Body of pancreas (tissue), 4 donors: Measurements from ENCODE around the gene SIK3. TPM values are rescaled to one million over a fixed set of nuclear protein-coding genes. Genes with fewer than 3 reads are reported as not detected.
"Not testable (repeated sequence)": the region's sequence is repeated elsewhere in the genome, so short reads cannot be mapped to it uniquely, and the experiment has no call there.

Source experiments
- ATAC-seq: fragments of 150-250 bp; one replicate; pipeline ENCODE4 v1.9.1; 2016
- DNase-seq, 4 donors: peaks; one replicate each; pipeline ENCODE4 v3.0.0-alpha.2; 2019
- H3K27ac ChIP-seq, 4 donors: fragments of 200-600 bp; sonication (generic); 1 replicate in 3 of 4; 2 replicates in 1 of 4; pipeline versions ENCODE4 v1.5.1 to v1.6.1; 2016 to 2019; ENCODE audit warnings: mild to moderate bottlenecking in 1 of 4, mixed read lengths in 1 of 4, moderate library complexity in 1 of 4
- H3K27me3 ChIP-seq, 2 donors: fragments of 200-600 bp; sonication (generic); one replicate each; pipeline ENCODE4 v1.6.0; 2016; ENCODE audit warnings: mild to moderate bottlenecking in 1 of 2
- H3K36me3 ChIP-seq, 2 donors: fragments of 200-600 bp; sonication (generic); replicated peaks in 1 of 2; 2 replicates each; pipeline ENCODE4 v1.5.1; 2016; ENCODE audit warnings: low read depth in 2 of 2; ENCODE audit not compliant: insufficient read depth in 1 of 2
- H3K4me1 ChIP-seq: fragments of 200-600 bp; sonication (generic); one replicate; pipeline ENCODE4 v1.6.0; 2016
- H3K4me3 ChIP-seq, 2 donors: fragments of 200-600 bp; sonication (generic); 1 replicate in 1 of 2; 2 replicates in 1 of 2; pipeline ENCODE4 v1.5.1; 2016 to 2019
- H3K9me3 ChIP-seq, 3 donors: fragments of 200-600 bp; sonication (generic); 1 replicate in 2 of 3; 2 replicates in 1 of 3; pipeline ENCODE4 v1.5.1; 2016
- CTCF ChIP-seq, 7 experiments: fragments of 450-650 bp in 4 of 7; fragments of 200-600 bp in 3 of 7; sonication (generic) in 3 of 7; IDR thresholded peaks; one replicate each; pipeline ENCODE4 v1.5.1; 2016 to 2019; ENCODE audit warnings: antibody characterized with exemption in 7 of 7
- POLR2A ChIP-seq, 3 donors: fragments of 450-650 bp; IDR thresholded peaks; one replicate each; pipeline ENCODE4 v1.6.1; 2016; ENCODE audit warnings: antibody characterized with exemption in 3 of 3, mild to moderate bottlenecking in 2 of 3
- WGBS, 2 donors: methylation state at CpG; one replicate each; pipeline ENCODE4 v1.1.5; 2017; 5-methylcytosine and 5-hydroxymethylcytosine counted together
- intact Hi-C: fragments of 100-400 bp; cut with DNase I; formaldehyde crosslinking; loops from one replicate; pipeline ENCODE4 v1.15.1; 2023
- total RNA-seq, 2 donors: library from RNA; depleted of rRNA; stranded (reverse); fragments of >200 nt; gene quantifications; one replicate each; pipeline ENCODE4 v1.1.0, GENCODE V29; 2016

SIK3 gene
- total RNA-seq, 2 donors from 2014 or later: 24.1 to 46.1 TPM

GRCh38 chr11:116835791-116836631 is 262.2 kb downstream of the SIK3 start:
- H3K9me3 ChIP-seq: no peaks in the 10 kb centered on the region
- no peak overlapping the region for H3K4me3 ChIP-seq
- WGBS, 2 donors: 9 to 40% methylated on average over 6 to 57 of the region's 57 CpGs
- peaks cover 57% of the 10 kb centered on the region for H3K4me1 ChIP-seq
- ATAC-seq (peak; percentile 85), DNase-seq (peak; percentile 90 to 94 (median 90))
- intact Hi-C loops: loop anchor here (5.0 kb wide), 1 partner anchor 44 kb away; the partner anchor contains the start of gene APOA5
- peak; percentile 41 to 89 (median 71) for TF ChIP-seq CTCF (IDR thresholded peaks at IDR 0.05)
- TF ChIP-seq POLR2A (IDR thresholded peaks at IDR 0.05): peak in 1 of 3 donors; percentile 7
- no peaks in the 10 kb centered on the region for H3K36me3 ChIP-seq
- H3K27me3 ChIP-seq: no peaks in the 10 kb centered on the region
- peak overlapping the region in 3 of 4 donors; percentile 3 to 64 (median 54) for H3K27ac ChIP-seq

- Histone ChIP-seq H3K27ac (peak overlapping the region in 3 of 4 donors; percentile 3 to 64 (median 54)), H3K9me3 (no peaks in the 10 kb centered on the region), H3K36me3 (no peaks in the 10 kb centered on the region), H3K4me3 (no peak overlapping the region), H3K27me3 (no peaks in the 10 kb centered on the region), H3K4me1 (peaks cover 63% of the 10 kb centered on the region)
- no peak for ATAC-seq
- DNase-seq: no peak
- TF ChIP-seq CTCF (IDR thresholded peaks at IDR 0.05) (no peak), POLR2A (IDR thresholded peaks at IDR 0.05) (no peak)
- intact Hi-C loops: loop anchor here (5.0 kb wide), 1 partner anchor 43 kb away; the partner anchor contains the start of gene APOA5
- WGBS, 2 donors: 56 to 72% methylated on average over 19 to 28 of the region's 28 CpGs
Observed at GRCh38 chr11:116835042-116835772, 263.0 kb downstream of the SIK3 start.

GRCh38 chr11:116834535-116835041 is 263.6 kb downstream of the SIK3 start:
- not testable (repeated sequence) for ATAC-seq, H3K36me3 ChIP-seq, H3K9me3 ChIP-seq, H3K27me3 ChIP-seq, H3K4me3 ChIP-seq, DNase-seq
- intact Hi-C loops: loop anchor here (5.0 kb wide), 1 partner anchor 42 kb away; the partner anchor contains the start of gene APOA5
- Histone ChIP-seq H3K27ac (peak overlapping the region in 2 of 4 donors; percentile 3 to 64), H3K4me1 (peaks cover 68% of the 10 kb centered on the region)
- WGBS, 2 donors: 77 to 87% methylated on average over 12 to 13 of the region's 13 CpGs

GRCh38 chr11:116833816-116834534 is 264.3 kb downstream of the SIK3 start:
- Histone ChIP-seq H3K4me3 (no peak overlapping the region), H3K27ac (no peak overlapping the region), H3K4me1 (peaks cover 72% of the 10 kb centered on the region), H3K9me3 (no peaks in the 10 kb centered on the region), H3K36me3 (no peaks in the 10 kb centered on the region), H3K27me3 (no peaks in the 10 kb centered on the region)
- TF ChIP-seq POLR2A (IDR thresholded peaks at IDR 0.05) (no peak), CTCF (IDR thresholded peaks at IDR 0.05) (no peak)
- ATAC-seq (no peak), DNase-seq (peak; percentile 42 to 53 (median 46))
- WGBS, 2 donors: 75 to 76% methylated on average over 13 to 14 of the region's 14 CpGs
- intact Hi-C loops: no loop called here
